Measurements from ENCODE around the gene ATRNL1.

GRCh38 chr10:115903845-115904244 lies 810.7 kb downstream of the ATRNL1 start:
- TF ChIP-seq CTCF (IDR thresholded peaks at IDR 0.05; ENCODE audit: low read length), result no peak
- no peak for TF ChIP-seq EZH2phosphoT487 (IDR thresholded peaks at IDR 0.05; ENCODE audit: low read length)

Data from MM.1S (cell line).